ENCODE measurements around the gene UBE3C.
"Not testable (repeated sequence)": the region's sequence is repeated elsewhere in the genome, so short reads cannot be mapped to it uniquely, and the experiment has no call there.

UBE3C gene

GRCh38 chr7:157267516-157267915 is 128.8 kb downstream of the UBE3C start:
- Histone ChIP-seq H3K27ac (ENCODE audit: low read depth, low read length) (no peak overlapping the region), H3K9me3 (ENCODE audit: low read length) (no peaks in the 10 kb centered on the region), H3K4me1 (ENCODE audit: insufficient read depth, low read length) (peaks cover 7% of the 10 kb centered on the region), H3K36me3 (ENCODE audit: insufficient read depth, low read length) (peaks cover 48% of the 10 kb centered on the region), H3K27me3 (ENCODE audit: control insufficient read depth in 1 of 2, insufficient read depth in 2 of 2, low read length in 2 of 2) (no peaks in the 10 kb centered on the region), H3K4me3 (ENCODE audit: low read depth in 1 of 2, low read length in 2 of 2) (no peak overlapping the region), H3K9ac (ENCODE audit: low read length) (no peak overlapping the region)

GRCh38 chr7:157267956-157268355 is 129.2 kb downstream of the UBE3C start:
- Histone ChIP-seq H3K9ac (ENCODE audit: low read length) (no peak overlapping the region), H3K9me3 (ENCODE audit: low read length) (no peaks in the 10 kb centered on the region), H3K4me1 (ENCODE audit: insufficient read depth, low read length) (peaks cover 11% of the 10 kb centered on the region), H3K27me3 (ENCODE audit: control insufficient read depth in 1 of 2, insufficient read depth in 2 of 2, low read length in 2 of 2) (no peaks in the 10 kb centered on the region), H3K36me3 (ENCODE audit: insufficient read depth, low read length) (peaks cover 48% of the 10 kb centered on the region), H3K27ac (ENCODE audit: low read depth, low read length) (no peak overlapping the region), H3K4me3 (ENCODE audit: low read depth in 1 of 2, low read length in 2 of 2) (no peak overlapping the region)

- no peaks in the 10 kb centered on the region for H3K27me3 ChIP-seq (ENCODE audit: control insufficient read depth in 1 of 2, insufficient read depth in 2 of 2, low read length in 2 of 2)
- H3K36me3 ChIP-seq (ENCODE audit: insufficient read depth, low read length), result peaks cover 48% of the 10 kb centered on the region
- H3K9me3 ChIP-seq (ENCODE audit: low read length), result no peaks in the 10 kb centered on the region
Observed at GRCh38 chr7:157268540-157268939, 129.8 kb downstream of the UBE3C start.

GRCh38 chr7:157269341-157270059 is 130.8 kb downstream of the UBE3C start:
- H3K36me3 ChIP-seq (ENCODE audit: insufficient read depth, low read length), result peaks cover 42% of the 10 kb centered on the region
- no peaks in the 10 kb centered on the region for H3K9me3 ChIP-seq (ENCODE audit: low read length)
- H3K27me3 ChIP-seq (ENCODE audit: control insufficient read depth in 1 of 2, insufficient read depth in 2 of 2, low read length in 2 of 2), result no peaks in the 10 kb centered on the region
- H3K27ac ChIP-seq (ENCODE audit: low read depth, low read length), result no peak overlapping the region
- H3K4me3 ChIP-seq (ENCODE audit: low read depth in 1 of 2, low read length in 2 of 2), result no peak overlapping the region
- peaks cover 18% of the 10 kb centered on the region for H3K4me1 ChIP-seq (ENCODE audit: insufficient read depth, low read length)
- H3K9ac ChIP-seq (ENCODE audit: low read length), result no peak overlapping the region

More at GRCh38 chr7:157268540-157268939, 129.8 kb downstream of the UBE3C start:
- Histone ChIP-seq H3K4me3 (ENCODE audit: low read depth in 1 of 2, low read length in 2 of 2) (no peak overlapping the region), H3K4me1 (ENCODE audit: insufficient read depth, low read length) (peaks cover 17% of the 10 kb centered on the region), H3K27ac (ENCODE audit: low read depth, low read length) (no peak overlapping the region), H3K9ac (ENCODE audit: low read length) (no peak overlapping the region)

- peaks cover 18% of the 10 kb centered on the region for H3K4me1 ChIP-seq (ENCODE audit: insufficient read depth, low read length)
- H3K36me3 ChIP-seq (ENCODE audit: insufficient read depth, low read length), result peaks cover 40% of the 10 kb centered on the region
Observed at GRCh38 chr7:157270060-157270444, 131.3 kb downstream of the UBE3C start.

GRCh38 chr7:157271315-157271990 is 132.7 kb downstream of the UBE3C start:
- no peaks in the 10 kb centered on the region for H3K9me3 ChIP-seq (ENCODE audit: low read length)
- peaks cover 18% of the 10 kb centered on the region for H3K4me1 ChIP-seq (ENCODE audit: insufficient read depth, low read length)
- H3K27me3 ChIP-seq (ENCODE audit: control insufficient read depth in 1 of 2, insufficient read depth in 2 of 2, low read length in 2 of 2), result no peaks in the 10 kb centered on the region
- H3K27ac ChIP-seq (ENCODE audit: low read depth, low read length), result peak overlapping the region; percentile 24
- peaks cover 33% of the 10 kb centered on the region for H3K36me3 ChIP-seq (ENCODE audit: insufficient read depth, low read length)
- H3K9ac ChIP-seq (ENCODE audit: low read length), result no peak overlapping the region
- H3K4me3 ChIP-seq (ENCODE audit: low read depth in 1 of 2, low read length in 2 of 2), result no peak overlapping the region

More at GRCh38 chr7:157270060-157270444, 131.3 kb downstream of the UBE3C start:
- no peaks in the 10 kb centered on the region for H3K9me3 ChIP-seq (ENCODE audit: low read length)
- no peak overlapping the region for H3K27ac ChIP-seq (ENCODE audit: low read depth, low read length)
- no peak overlapping the region for H3K4me3 ChIP-seq (ENCODE audit: low read depth in 1 of 2, low read length in 2 of 2)
- H3K27me3 ChIP-seq (ENCODE audit: control insufficient read depth in 1 of 2, insufficient read depth in 2 of 2, low read length in 2 of 2), result no peaks in the 10 kb centered on the region
- no peak overlapping the region for H3K9ac ChIP-seq (ENCODE audit: low read length)

GRCh38 chr7:157271991-157272324 is 133.2 kb downstream of the UBE3C start:
- H3K27ac ChIP-seq (ENCODE audit: low read depth, low read length), result no peak overlapping the region
- H3K9ac ChIP-seq (ENCODE audit: low read length), result peak overlapping the region; percentile 21
- H3K9me3 ChIP-seq (ENCODE audit: low read length), result no peaks in the 10 kb centered on the region
- H3K36me3 ChIP-seq (ENCODE audit: insufficient read depth, low read length), result peaks cover 28% of the 10 kb centered on the region
- H3K4me1 ChIP-seq (ENCODE audit: insufficient read depth, low read length), result peaks cover 18% of the 10 kb centered on the region
- H3K27me3 ChIP-seq (ENCODE audit: control insufficient read depth in 1 of 2, insufficient read depth in 2 of 2, low read length in 2 of 2), result no peaks in the 10 kb centered on the region
- H3K4me3 ChIP-seq (ENCODE audit: low read depth in 1 of 2, low read length in 2 of 2), result no peak overlapping the region

- peaks cover 0 to 1% of the 10 kb centered on the region in 2 donors for H3K27me3 ChIP-seq (ENCODE audit: control insufficient read depth in 1 of 2, insufficient read depth in 2 of 2, low read length in 2 of 2)
- peaks cover 24% of the 10 kb centered on the region for H3K36me3 ChIP-seq (ENCODE audit: insufficient read depth, low read length)
- no peak overlapping the region for H3K4me3 ChIP-seq (ENCODE audit: low read depth in 1 of 2, low read length in 2 of 2)
- no peak overlapping the region for H3K27ac ChIP-seq (ENCODE audit: low read depth, low read length)
- H3K9ac ChIP-seq (ENCODE audit: low read length), result peak overlapping the region; percentile 21
- no peaks in the 10 kb centered on the region for H3K9me3 ChIP-seq (ENCODE audit: low read length)
- H3K4me1 ChIP-seq (ENCODE audit: insufficient read depth, low read length), result peaks cover 18% of the 10 kb centered on the region
Observed at GRCh38 chr7:157272351-157273207, 133.9 kb downstream of the UBE3C start.

- H3K9me3 ChIP-seq (ENCODE audit: low read length), result no peaks in the 10 kb centered on the region
- no peak overlapping the region for H3K9ac ChIP-seq (ENCODE audit: low read length)
- peaks cover 18% of the 10 kb centered on the region for H3K4me1 ChIP-seq (ENCODE audit: insufficient read depth, low read length)
- peaks cover 0 to 10% of the 10 kb centered on the region in 2 donors for H3K27me3 ChIP-seq (ENCODE audit: control insufficient read depth in 1 of 2, insufficient read depth in 2 of 2, low read length in 2 of 2)
- H3K27ac ChIP-seq (ENCODE audit: low read depth, low read length), result no peak overlapping the region
- no peak overlapping the region for H3K4me3 ChIP-seq (ENCODE audit: low read depth in 1 of 2, low read length in 2 of 2)
- peaks cover 17% of the 10 kb centered on the region for H3K36me3 ChIP-seq (ENCODE audit: insufficient read depth, low read length)
Observed at GRCh38 chr7:157273208-157274093, 134.7 kb downstream of the UBE3C start.

GRCh38 chr7:157274094-157274634 is 135.4 kb downstream of the UBE3C start:
- not testable (repeated sequence) for H3K27ac ChIP-seq (ENCODE audit: low read depth, low read length); H3K9ac ChIP-seq (ENCODE audit: low read length)
- H3K4me1 ChIP-seq (ENCODE audit: insufficient read depth, low read length), result peaks cover 18% of the 10 kb centered on the region

More at GRCh38 chr7:157274094-157274634, 135.4 kb downstream of the UBE3C start:
- H3K36me3 ChIP-seq (ENCODE audit: insufficient read depth, low read length), result peaks cover 13% of the 10 kb centered on the region
- not testable (repeated sequence) for H3K9me3 ChIP-seq (ENCODE audit: low read length); H3K4me3 ChIP-seq (ENCODE audit: low read depth in 1 of 2, low read length in 2 of 2)
- H3K27me3 ChIP-seq (ENCODE audit: control insufficient read depth in 1 of 2, insufficient read depth in 2 of 2, low read length in 2 of 2), result peaks cover 0 to 17% of the 10 kb centered on the region in 2 donors

Data from muscle layer of colon (tissue), 2 donors.